ENCODE measurements around the gene ADGRE3.

DNA sequence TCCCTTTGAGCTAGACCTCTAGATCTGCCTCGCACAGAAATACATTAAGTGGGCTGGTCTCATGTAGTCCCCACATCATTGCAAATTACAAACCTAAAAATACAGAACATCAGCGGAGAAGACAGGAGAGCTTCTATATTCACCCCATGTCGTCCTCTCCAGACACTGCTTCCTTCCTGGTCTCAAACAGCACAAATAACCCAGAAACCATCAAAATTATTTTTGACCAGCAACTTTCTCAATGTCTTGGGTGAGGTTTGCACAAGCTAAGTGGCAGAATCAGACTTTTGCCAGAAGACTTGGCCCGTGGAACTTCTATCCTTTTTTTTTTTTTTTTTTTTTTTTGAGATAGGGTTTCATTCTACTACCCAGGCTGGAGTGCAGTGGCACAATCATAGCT, 63.6 kb downstream of the ADGRE3 start:
- TF ChIP-seq, protein P1, sequence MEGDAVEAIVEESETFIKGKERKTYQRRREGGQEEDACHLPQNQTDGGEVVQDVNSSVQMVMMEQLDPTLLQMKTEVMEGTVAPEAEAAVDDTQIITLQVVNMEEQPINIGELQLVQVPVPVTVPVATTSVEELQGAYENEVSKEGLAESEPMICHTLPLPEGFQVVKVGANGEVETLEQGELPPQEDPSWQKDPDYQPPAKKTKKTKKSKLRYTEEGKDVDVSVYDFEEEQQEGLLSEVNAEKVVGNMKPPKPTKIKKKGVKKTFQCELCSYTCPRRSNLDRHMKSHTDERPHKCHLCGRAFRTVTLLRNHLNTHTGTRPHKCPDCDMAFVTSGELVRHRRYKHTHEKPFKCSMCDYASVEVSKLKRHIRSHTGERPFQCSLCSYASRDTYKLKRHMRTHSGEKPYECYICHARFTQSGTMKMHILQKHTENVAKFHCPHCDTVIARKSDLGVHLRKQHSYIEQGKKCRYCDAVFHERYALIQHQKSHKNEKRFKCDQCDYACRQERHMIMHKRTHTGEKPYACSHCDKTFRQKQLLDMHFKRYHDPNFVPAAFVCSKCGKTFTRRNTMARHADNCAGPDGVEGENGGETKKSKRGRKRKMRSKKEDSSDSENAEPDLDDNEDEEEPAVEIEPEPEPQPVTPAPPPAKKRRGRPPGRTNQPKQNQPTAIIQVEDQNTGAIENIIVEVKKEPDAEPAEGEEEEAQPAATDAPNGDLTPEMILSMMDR (IDR thresholded peaks at IDR 0.05) = no peak
- no peak for TF ChIP-seq ZFX (IDR thresholded peaks at IDR 0.05; ENCODE audit: borderline replicate concordance)

All from 22Rv1 (cell line).